ENCODE measurements around the gene NKX2-4.
A peak's percentile ranks its signal among the peaks of the same experiment; 100 is the strongest.
"Not testable (repeated sequence)": the region's sequence is repeated elsewhere in the genome, so short reads cannot be mapped to it uniquely, and the experiment has no call there.

NKX2-4 gene

GRCh38 chr20:21397341-21398108 lies at the start of gene NKX2-4:
TSS of gene NKX2-4 (minus strand) at chr20:21397526. CDS start at chr20:21397399, 127 bp downstream.
- no peak for DNase-seq

GRCh38 chr20:21437816-21438215 lies 40.5 kb upstream of the NKX2-4 start:
- no peak for DNase-seq

- no peak for DNase-seq
Measured at GRCh38 chr20:21437248-21437647, 39.9 kb upstream of the NKX2-4 start.

- DNase-seq, result no peak
Measured at GRCh38 chr20:21436205-21436604, 38.9 kb upstream of the NKX2-4 start.

GRCh38 chr20:21435576-21435975 lies 38.2 kb upstream of the NKX2-4 start:
- no peak for DNase-seq

GRCh38 chr20:21433329-21433890 lies 36.1 kb upstream of the NKX2-4 start:
- no peak for DNase-seq

- no peak for DNase-seq
Measured at GRCh38 chr20:21432911-21433310, 35.6 kb upstream of the NKX2-4 start.

GRCh38 chr20:21430020-21430419 lies 32.7 kb upstream of the NKX2-4 start:
- no peak for DNase-seq

GRCh38 chr20:21424846-21425245 lies 27.5 kb upstream of the NKX2-4 start:
- no peak for DNase-seq

GRCh38 chr20:21423712-21424111 lies 26.4 kb upstream of the NKX2-4 start:
- not testable (repeated sequence) for DNase-seq

GRCh38 chr20:21421601-21422236 lies 24.4 kb upstream of the NKX2-4 start:
- DNase-seq, result no peak

- DNase-seq, result not testable (repeated sequence)
Measured at GRCh38 chr20:21419147-21419546, 21.8 kb upstream of the NKX2-4 start.

- not testable (repeated sequence) for DNase-seq
Measured at GRCh38 chr20:21413996-21414395, 16.7 kb upstream of the NKX2-4 start.

- DNase-seq, result no peak
Measured at GRCh38 chr20:21411725-21412124, 14.4 kb upstream of the NKX2-4 start.

GRCh38 chr20:21399005-21399475 lies 1.7 kb upstream of the NKX2-4 start:
- DNase-seq, result no peak

- no peak for DNase-seq
Measured at GRCh38 chr20:21398109-21399004, 1.0 kb upstream of the NKX2-4 start.

- DNase-seq, result no peak
Measured at GRCh38 chr20:21396599-21397340, 556 bp downstream of the NKX2-4 start.

GRCh38 chr20:21395666-21396598 lies 1.4 kb downstream of the NKX2-4 start:
- peak; percentile 49 for DNase-seq

- no peak for DNase-seq
Measured at GRCh38 chr20:21395051-21395665, 2.2 kb downstream of the NKX2-4 start.

- no peak for DNase-seq
Measured at GRCh38 chr20:21394551-21394950, 2.8 kb downstream of the NKX2-4 start.
